ENCODE measurements around the gene UNC119B. TPM values are rescaled to one million over a fixed set of nuclear protein-coding genes. Genes with fewer than 3 reads are reported as not detected.

UNC119B gene
- total RNA-seq: 10 to 100 TPM; 20.4 to 27.1 (median 22.1) TPM

- peak within 1 kb of the TSS; percentile 80 to 98 (median 90) for H3K27ac ChIP-seq
- H3K9me3 ChIP-seq: no peaks in the 10 kb centered on the region
- peak; percentile 47 to 60 for DNase-seq (ENCODE audit: low spot score in 2 of 2)
- H3K4me1 ChIP-seq: peaks cover 0 to 34% (median 17%) of the 10 kb centered on the region in 4 donors
- TF ChIP-seq CTCF (IDR thresholded peaks at IDR 0.05) (no peak), EP300 (IDR thresholded peaks at IDR 0.05) (peak in 1 of 2 donors; percentile 71)
- WGBS, 2 donors: 2 to 5% methylated on average over 10 to 31 of the region's 76 CpGs
- peak within 1 kb of the TSS; percentile 59 to 96 (median 78) for H3K4me3 ChIP-seq
- H3K36me3 ChIP-seq: peaks cover 0 to 22% (median 0%) of the 10 kb centered on the region in 3 donors
- no peaks in the 10 kb centered on the region for H3K27me3 ChIP-seq
Observed at GRCh38 chr12:120710031-120710804, at the start of gene UNC119B. UNC119B (plus strand) TSS chr12:120710458; CDS start chr12:120710475, 17 bp downstream.

- DNase-seq (ENCODE audit: low spot score in 2 of 2): no peak
- 55 to 74% methylated on average over 2 of the region's 2 CpGs for WGBS, 2 donors
- Histone ChIP-seq H3K4me1 (no peaks in the 10 kb centered on the region), H3K36me3 (no peaks in the 10 kb centered on the region), H3K9me3 (no peaks in the 10 kb centered on the region), H3K27me3 (no peaks in the 10 kb centered on the region), H3K4me3 (no peak overlapping the region), H3K27ac (no peak overlapping the region)
- TF ChIP-seq CTCF (IDR thresholded peaks at IDR 0.05): no peak
- no peak for TF ChIP-seq EP300 (IDR thresholded peaks at IDR 0.05)
- no peak for TF ChIP-seq POLR2A (IDR thresholded peaks at IDR 0.05)
Observed at GRCh38 chr12:120661432-120661831, 48.8 kb upstream of the UNC119B start.

GRCh38 chr12:120662879-120663278 is 47.4 kb upstream of the UNC119B start:
- DNase-seq (ENCODE audit: low spot score in 2 of 2): no peak
- Histone ChIP-seq H3K4me1 (no peaks in the 10 kb centered on the region), H3K36me3 (no peaks in the 10 kb centered on the region), H3K27ac (no peak overlapping the region), H3K4me3 (no peak overlapping the region), H3K27me3 (no peaks in the 10 kb centered on the region), H3K9me3 (no peaks in the 10 kb centered on the region)
- WGBS, 2 donors: 73 to 78% methylated on average over 3 of the region's 3 CpGs
- TF ChIP-seq POLR2A (IDR thresholded peaks at IDR 0.05) (no peak), CTCF (IDR thresholded peaks at IDR 0.05) (no peak), EP300 (IDR thresholded peaks at IDR 0.05) (no peak)

GRCh38 chr12:120663741-120664140 is 46.5 kb upstream of the UNC119B start:
- Histone ChIP-seq H3K9me3 (no peaks in the 10 kb centered on the region), H3K27me3 (no peaks in the 10 kb centered on the region), H3K27ac (no peak overlapping the region), H3K4me3 (no peak overlapping the region), H3K36me3 (no peaks in the 10 kb centered on the region), H3K4me1 (peaks cover 0 to 5% (median 2%) of the 10 kb centered on the region in 4 donors)
- DNase-seq (ENCODE audit: low spot score in 2 of 2): no peak
- WGBS, 2 donors: 84 to 91% methylated on average over 5 of the region's 5 CpGs
- TF ChIP-seq EP300 (IDR thresholded peaks at IDR 0.05) (no peak), POLR2A (IDR thresholded peaks at IDR 0.05) (no peak), CTCF (IDR thresholded peaks at IDR 0.05) (no peak)

GRCh38 chr12:120666571-120667390 is 43.5 kb upstream of the UNC119B start:
- Histone ChIP-seq H3K9me3 (no peaks in the 10 kb centered on the region), H3K4me3 (no peak overlapping the region), H3K27ac (no peak overlapping the region), H3K36me3 (no peaks in the 10 kb centered on the region), H3K27me3 (no peaks in the 10 kb centered on the region), H3K4me1 (peaks cover 0 to 17% (median 5%) of the 10 kb centered on the region in 4 donors)
- TF ChIP-seq CTCF (IDR thresholded peaks at IDR 0.05): no peak
- TF ChIP-seq POLR2A (IDR thresholded peaks at IDR 0.05): no peak
- no peak for TF ChIP-seq EP300 (IDR thresholded peaks at IDR 0.05)
- no peak for DNase-seq (ENCODE audit: low spot score in 2 of 2)
- 80 to 82% methylated on average over 27 to 34 of the region's 34 CpGs for WGBS, 2 donors

All from tibial nerve (tissue), 4 donors.